HUES6 (cell line): ENCODE measurements around the gene ADRA1B.
A peak's percentile ranks its signal among the peaks of the same experiment; 100 is the strongest.

Experiments used
- H3K27ac ChIP-seq: 2 replicates; pipeline ENCODE4 v1.7.0; 2013; ENCODE audit warnings: low read depth, mild to moderate bottlenecking, low read length, inconsistent platforms
- H3K27me3 ChIP-seq: 2 replicates; pipeline ENCODE4 v1.6.1; 2013; ENCODE audit warnings: low read length; ENCODE audit not compliant: control insufficient read depth, insufficient read depth
- H3K36me3 ChIP-seq: 2 replicates; pipeline ENCODE4 v1.6.1; 2013; ENCODE audit warnings: low read length; ENCODE audit not compliant: control insufficient read depth, insufficient read depth
- H3K4me1 ChIP-seq: 2 replicates; pipeline ENCODE4 v1.6.1; 2013; ENCODE audit warnings: low read length; ENCODE audit not compliant: control insufficient read depth, insufficient read depth
- H3K4me3 ChIP-seq: 2 replicates; pipeline ENCODE4 v1.5.1; 2013; ENCODE audit warnings: low read depth, low read length
- H3K9ac ChIP-seq: one replicate; pipeline ENCODE4 v1.6.1; 2013; ENCODE audit warnings: mild to moderate bottlenecking, low read length
- H3K9me3 ChIP-seq: 2 replicates; pipeline ENCODE4 v1.6.1; 2013; ENCODE audit warnings: low read depth, low read length; ENCODE audit not compliant: control insufficient read depth, insufficient read depth

Gene ADRA1B

GRCh38 chr5:159910843-159911229 lies 5.4 kb upstream of the ADRA1B start:
- no peak overlapping the region for H3K9ac ChIP-seq
- no peak overlapping the region for H3K4me3 ChIP-seq
- H3K27ac ChIP-seq = no peak overlapping the region
- H3K9me3 ChIP-seq = no peaks in the 10 kb centered on the region
- H3K36me3 ChIP-seq = no peaks in the 10 kb centered on the region
- H3K4me1 ChIP-seq = peaks cover 25% of the 10 kb centered on the region
- H3K27me3 ChIP-seq = peaks cover 30% of the 10 kb centered on the region

DNA sequence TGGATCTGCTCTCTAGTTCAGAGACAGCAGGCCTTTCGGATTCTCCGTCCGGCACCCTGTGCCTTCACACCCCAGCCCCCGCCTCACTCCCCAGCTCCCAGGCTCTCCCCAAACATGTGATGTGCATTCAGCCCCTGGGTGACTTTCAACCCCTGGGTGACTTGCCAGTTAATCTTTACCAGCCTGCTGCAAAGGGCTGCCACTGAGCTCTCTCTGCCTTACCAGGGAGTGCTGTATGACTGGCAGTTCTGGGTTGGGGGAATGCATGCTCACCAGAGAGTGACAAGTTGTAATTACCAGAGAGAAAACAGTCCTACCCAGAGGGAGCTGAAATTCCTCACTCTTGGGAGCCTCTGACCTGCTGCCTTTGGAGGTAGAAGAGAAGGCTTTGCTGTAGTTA lies 4.9 kb upstream of the ADRA1B start:
- H3K4me3 ChIP-seq = no peak overlapping the region
- no peaks in the 10 kb centered on the region for H3K9me3 ChIP-seq
- no peak overlapping the region for H3K27ac ChIP-seq
- H3K4me1 ChIP-seq = peaks cover 25% of the 10 kb centered on the region
- H3K27me3 ChIP-seq = peaks cover 32% of the 10 kb centered on the region
- H3K36me3 ChIP-seq = no peaks in the 10 kb centered on the region
- H3K9ac ChIP-seq = no peak overlapping the region

GRCh38 chr5:159912033-159912800 lies 4.1 kb upstream of the ADRA1B start:
- H3K27me3 ChIP-seq = peaks cover 39% of the 10 kb centered on the region
- H3K4me3 ChIP-seq = no peak overlapping the region
- no peak overlapping the region for H3K27ac ChIP-seq
- no peaks in the 10 kb centered on the region for H3K36me3 ChIP-seq
- no peak overlapping the region for H3K9ac ChIP-seq
- H3K4me1 ChIP-seq = peaks cover 28% of the 10 kb centered on the region
- H3K9me3 ChIP-seq = no peaks in the 10 kb centered on the region

DNA sequence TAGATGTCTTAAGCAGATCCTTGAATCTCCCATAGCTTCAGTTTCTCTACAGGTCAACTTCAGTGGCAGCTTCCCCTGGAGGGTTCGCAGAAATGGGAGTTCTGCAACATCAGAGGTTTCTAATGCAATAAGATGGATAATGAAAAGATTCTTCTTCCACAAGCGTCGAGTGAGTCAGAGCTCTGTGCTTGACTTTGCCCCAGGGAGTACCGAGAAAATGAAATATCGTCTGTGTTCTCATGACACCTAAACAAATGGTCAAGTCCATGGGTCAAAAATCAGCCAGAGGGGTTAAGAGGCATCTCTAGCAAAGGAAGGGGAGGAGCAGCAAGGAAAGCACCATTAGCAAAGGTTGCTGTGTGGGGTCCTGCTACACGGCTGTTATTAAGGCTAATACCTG lies 3.2 kb upstream of the ADRA1B start:
- Histone ChIP-seq H3K27ac (no peak overlapping the region), H3K4me3 (no peak overlapping the region), H3K9me3 (no peaks in the 10 kb centered on the region), H3K9ac (no peak overlapping the region), H3K27me3 (peaks cover 48% of the 10 kb centered on the region), H3K36me3 (no peaks in the 10 kb centered on the region), H3K4me1 (peaks cover 27% of the 10 kb centered on the region)

DNA sequence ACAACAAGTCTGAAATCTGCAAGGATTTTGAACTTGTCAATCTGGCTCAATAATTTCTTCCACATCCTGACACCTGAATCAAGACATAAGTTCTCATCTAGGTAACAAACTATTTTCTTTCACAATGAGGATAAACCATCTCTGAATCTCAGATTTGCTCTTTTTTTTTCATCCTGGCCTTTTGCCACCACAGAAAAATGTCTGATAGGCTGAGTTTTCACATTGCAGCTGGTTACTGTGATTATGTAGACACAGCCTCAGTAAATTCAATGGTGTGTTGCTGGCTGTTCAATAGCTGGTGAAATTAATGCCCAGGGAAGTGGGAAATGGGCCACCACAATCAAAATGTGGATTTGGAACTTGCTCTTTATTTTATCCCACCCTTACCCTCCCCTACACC lies 2.8 kb upstream of the ADRA1B start:
- peaks cover 52% of the 10 kb centered on the region for H3K27me3 ChIP-seq
- no peaks in the 10 kb centered on the region for H3K36me3 ChIP-seq
- H3K9me3 ChIP-seq = no peaks in the 10 kb centered on the region
- H3K27ac ChIP-seq = no peak overlapping the region
- H3K4me1 ChIP-seq = peaks cover 22% of the 10 kb centered on the region
- no peak overlapping the region for H3K4me3 ChIP-seq
- H3K9ac ChIP-seq = no peak overlapping the region

- Histone ChIP-seq H3K4me3 (peak overlapping the region; percentile 71), H3K4me1 (0 out of 2 replicates have a peak, but pooled peaks cover 6% of the 10 kb centered on the region), H3K36me3 (no peaks in the 10 kb centered on the region), H3K27ac (no peak overlapping the region), H3K9ac (no peak overlapping the region), H3K27me3 (peaks cover 60% of the 10 kb centered on the region), H3K9me3 (no peaks in the 10 kb centered on the region)
Measured at GRCh38 chr5:159916841-159917761, 819 bp downstream of the ADRA1B start.

GRCh38 chr5:159917994-159918393 lies 1.7 kb downstream of the ADRA1B start:
- no peaks in the 10 kb centered on the region for H3K36me3 ChIP-seq
- H3K9me3 ChIP-seq = no peaks in the 10 kb centered on the region; the same call in 1 of the 2 replicates
- peaks cover 58% of the 10 kb centered on the region for H3K27me3 ChIP-seq
- H3K4me1 ChIP-seq = 0 out of 2 replicates have a peak, but pooled peaks cover 6% of the 10 kb centered on the region
- H3K9ac ChIP-seq = no peak overlapping the region
- H3K27ac ChIP-seq = no peak overlapping the region
- H3K4me3 ChIP-seq = no peak overlapping the region

GRCh38 chr5:159921721-159922120 lies 5.4 kb downstream of the ADRA1B start:
- Histone ChIP-seq H3K4me3 (no peak overlapping the region), H3K4me1 (0 out of 2 replicates have a peak, but pooled peaks cover 2% of the 10 kb centered on the region), H3K9ac (no peak overlapping the region), H3K9me3 (no peaks in the 10 kb centered on the region; the same call in 1 of the 2 replicates), H3K27me3 (peaks cover 31% of the 10 kb centered on the region), H3K27ac (no peak overlapping the region), H3K36me3 (no peaks in the 10 kb centered on the region)

GRCh38 chr5:159923008-159923407 lies 6.7 kb downstream of the ADRA1B start:
- peaks cover 18% of the 10 kb centered on the region for H3K27me3 ChIP-seq
- H3K9ac ChIP-seq = no peak overlapping the region
- 0 out of 2 replicates have a peak, but pooled peaks cover under 1% of the 10 kb centered on the region for H3K4me1 ChIP-seq
- no peaks in the 10 kb centered on the region for H3K36me3 ChIP-seq
- H3K27ac ChIP-seq = no peak overlapping the region
- no peak overlapping the region for H3K4me3 ChIP-seq
- no peaks in the 10 kb centered on the region; the same call in 1 of the 2 replicates for H3K9me3 ChIP-seq

DNA sequence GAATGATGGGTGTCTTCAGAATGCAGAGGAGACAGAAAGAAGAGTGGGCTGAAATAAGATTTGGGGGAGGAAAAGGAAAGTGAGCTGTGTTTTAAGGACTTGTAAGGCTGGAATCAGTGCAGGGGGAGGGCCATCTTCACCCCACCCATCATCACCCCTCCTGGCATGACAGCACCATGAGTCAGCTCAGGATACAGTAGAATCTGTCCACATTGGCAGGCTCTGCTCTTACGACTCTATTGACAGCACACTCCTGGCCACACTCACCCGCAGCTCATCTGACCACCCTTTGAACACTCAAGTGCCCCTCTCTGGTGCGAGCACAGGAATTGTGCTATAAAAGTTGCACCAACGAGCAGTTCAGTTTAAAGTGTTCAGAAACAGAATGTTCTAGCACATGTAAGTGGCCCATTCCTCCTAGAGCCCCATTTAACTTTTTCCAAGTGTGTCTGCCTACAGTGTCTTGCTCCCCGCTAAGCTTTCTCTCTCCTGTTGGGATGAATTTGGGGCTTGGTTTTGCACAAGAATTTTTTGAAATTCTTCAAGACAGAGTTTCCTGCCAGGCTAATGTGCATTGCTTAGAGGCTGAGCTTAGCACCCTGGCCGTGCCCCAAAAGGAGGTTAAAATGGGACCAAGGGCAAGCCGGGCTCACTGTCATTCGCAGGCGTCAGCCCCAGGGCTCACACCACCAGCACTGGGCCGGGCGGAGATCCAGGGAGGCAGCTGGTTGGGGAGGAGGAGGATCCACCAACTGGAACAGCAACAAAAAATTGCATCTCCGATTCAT lies 12.0 kb downstream of the ADRA1B start:
- Histone ChIP-seq H3K4me3 (no peak overlapping the region), H3K4me1 (peaks cover 5% of the 10 kb centered on the region; the same call in 1 of the 2 replicates), H3K9me3 (no peaks in the 10 kb centered on the region; the same call in 1 of the 2 replicates), H3K36me3 (no peaks in the 10 kb centered on the region), H3K27me3 (peaks cover 3% of the 10 kb centered on the region; the same call in 1 of the 2 replicates), H3K27ac (no peak overlapping the region), H3K9ac (no peak overlapping the region)
